Mesenchymal stem cell (in vitro differentiated cells and primary cell): ENCODE results near the gene ATP2B3.

Experiments
- DNase-seq: peaks from one replicate; pipeline ENCODE4 v3.0.0-alpha.2; 2013
- H2AFZ ChIP-seq: one replicate; pipeline ENCODE4 v1.6.1; 2013; ENCODE audit warnings: low read depth, mild to moderate bottlenecking, control low read depth, inconsistent platforms, low read length, moderate library complexity
- H2AK5ac ChIP-seq: 2 replicates; pipeline ENCODE4 v1.6.1; 2013; ENCODE audit warnings: low read length, moderate library complexity, mild to moderate bottlenecking, inconsistent platforms; ENCODE audit not compliant: severe bottlenecking
- H2BK120ac ChIP-seq: one replicate; pipeline ENCODE4 v1.6.1; 2013; ENCODE audit warnings: low read depth, mild to moderate bottlenecking, inconsistent platforms, low read length, moderate library complexity
- H2BK12ac ChIP-seq, 2 experiments: one replicate each; pipeline ENCODE4 v1.6.1; 2013; ENCODE audit warnings: inconsistent platforms in 2 of 2, low read length in 2 of 2, mild to moderate bottlenecking in 2 of 2, moderate library complexity in 2 of 2, control low read depth in 1 of 2
- H2BK15ac ChIP-seq: one replicate; pipeline ENCODE4 v1.6.1; 2013; ENCODE audit warnings: mild to moderate bottlenecking, low read depth, inconsistent platforms; ENCODE audit not compliant: poor library complexity, severe bottlenecking
- H2BK5ac ChIP-seq: 2 replicates; pipeline ENCODE4 v1.6.1; 2013; ENCODE audit warnings: low read depth, mild to moderate bottlenecking, low read length, control low read depth, inconsistent platforms; ENCODE audit not compliant: poor library complexity, severe bottlenecking
- H3K14ac ChIP-seq, 2 experiments: one replicate each; pipeline ENCODE4 v1.6.1; 2013; ENCODE audit warnings: inconsistent platforms in 2 of 2, low read length in 2 of 2, control low read depth in 1 of 2, mild to moderate bottlenecking in 1 of 2, moderate library complexity in 1 of 2
- H3K18ac ChIP-seq, 2 experiments: one replicate each; pipeline ENCODE4 v1.6.1; 2013; ENCODE audit warnings: inconsistent platforms in 2 of 2, low read length in 2 of 2, control low read depth in 1 of 2, low read depth in 1 of 2, mild to moderate bottlenecking in 1 of 2
- H3K23ac ChIP-seq, 2 experiments: one replicate each; pipeline ENCODE4 v1.6.1; 2013; ENCODE audit warnings: inconsistent platforms in 2 of 2, low read length in 2 of 2, mild to moderate bottlenecking in 2 of 2, moderate library complexity in 2 of 2, control low read depth in 1 of 2
- H3K27ac ChIP-seq: 2 replicates; pipeline ENCODE4 v1.5.1; 2013; ENCODE audit warnings: mild to moderate bottlenecking, moderate library complexity, low read length, control low read depth, inconsistent platforms; ENCODE audit not compliant: poor library complexity, severe bottlenecking
- H3K27me3 ChIP-seq, 2 experiments: 2 replicates each; pipeline versions ENCODE4 v1.6.1 to v1.7.0; 2013; ENCODE audit warnings: low read length in 2 of 2, mild to moderate bottlenecking in 2 of 2, moderate library complexity in 2 of 2, control low read depth in 1 of 2, inconsistent platforms in 1 of 2; ENCODE audit not compliant: control insufficient read depth in 1 of 2, insufficient read depth in 1 of 2
- H3K36me3 ChIP-seq, 2 experiments: 2 replicates each; pipeline versions ENCODE4 v1.6.1 to v1.7.0; 2013; ENCODE audit warnings: low read length in 2 of 2, control low read depth in 1 of 2, inconsistent platforms in 1 of 2, low read depth in 1 of 2, mild to moderate bottlenecking in 1 of 2; ENCODE audit not compliant: insufficient read depth in 2 of 2, control insufficient read depth in 1 of 2
- H3K4ac ChIP-seq, 2 experiments: one replicate each; pipeline ENCODE4 v1.6.1; 2013; ENCODE audit warnings: inconsistent platforms in 2 of 2, low read length in 2 of 2, mild to moderate bottlenecking in 2 of 2, moderate library complexity in 2 of 2, control low read depth in 1 of 2, low read depth in 1 of 2
- H3K4me1 ChIP-seq: 2 replicates; pipeline ENCODE4 v1.6.1; 2013; ENCODE audit warnings: low read depth, low read length, control low read depth; ENCODE audit not compliant: control insufficient read depth, insufficient read depth
- H3K4me2 ChIP-seq: 2 replicates; pipeline ENCODE4 v1.6.1; 2013; ENCODE audit warnings: low read length, mild to moderate bottlenecking, inconsistent platforms; ENCODE audit not compliant: poor library complexity, severe bottlenecking
- H3K4me3 ChIP-seq, 2 experiments: 2 replicates each; pipeline versions ENCODE4 v1.5.1 to v1.7.0; 2013; ENCODE audit warnings: low read length in 2 of 2, mild to moderate bottlenecking in 2 of 2, control low read depth in 1 of 2, low read depth in 1 of 2; ENCODE audit not compliant: insufficient read depth in 1 of 2
- H3K79me1 ChIP-seq: replicated peaks from 2 replicates; pipeline ENCODE4 v1.6.1; 2013; ENCODE audit warnings: mild to moderate bottlenecking, control low read depth, low read length, inconsistent platforms; ENCODE audit not compliant: poor library complexity, severe bottlenecking
- H3K9ac ChIP-seq: 2 replicates; pipeline ENCODE4 v1.7.0; 2013; ENCODE audit warnings: mild to moderate bottlenecking, low read length, moderate library complexity
- H3K9me3 ChIP-seq: 2 replicates; pipeline ENCODE4 v1.7.0; 2013; ENCODE audit warnings: mild to moderate bottlenecking, low read length; ENCODE audit not compliant: control insufficient read depth
- H4K8ac ChIP-seq: one replicate; pipeline ENCODE4 v1.6.1; 2013; ENCODE audit warnings: inconsistent platforms, mild to moderate bottlenecking, low read length, moderate library complexity
- H4K91ac ChIP-seq: one replicate; pipeline ENCODE4 v1.6.1; 2013; ENCODE audit warnings: mild to moderate bottlenecking, low read length, inconsistent platforms
- WGBS: methylation state at CpG from one replicate; pipeline ENCODE4 v1.1.7; 2013; ENCODE audit warnings: mixed read lengths; 5-methylcytosine and 5-hydroxymethylcytosine counted together

The ATP2B3 gene

GRCh38 chrX:153599192-153600031 is 82.0 kb downstream of the ATP2B3 start:
- H3K4me3 ChIP-seq = peak overlapping the region; percentile 65 to 80
- H3K27ac ChIP-seq = no peak overlapping the region
- H2BK120ac ChIP-seq = no peak overlapping the region
- H2BK5ac ChIP-seq = peak overlapping the region; percentile 31
- peak overlapping the region; percentile 54 for H4K8ac ChIP-seq
- H2AFZ ChIP-seq = no peak overlapping the region
- no peak overlapping the region for H2BK12ac ChIP-seq
- H3K4me2 ChIP-seq = peak overlapping the region; percentile 72
- no peak overlapping the region for H4K91ac ChIP-seq
- WGBS = under 1% methylated on average over 42 of the region's 79 CpGs
- H3K4ac ChIP-seq = peak overlapping the region in 1 of 2 experiments; percentile 41
- H2AK5ac ChIP-seq = no peak overlapping the region
- peaks cover 3 to 13% of the 10 kb centered on the region in 2 experiments for H3K36me3 ChIP-seq
- H3K79me1 ChIP-seq = peaks cover 10% of the 10 kb centered on the region
- peak; percentile 82 for DNase-seq
- H3K9ac ChIP-seq = peak overlapping the region; percentile 81
- peaks cover 2% of the 10 kb centered on the region for H3K9me3 ChIP-seq
- peaks cover 0 to 32% of the 10 kb centered on the region in 2 experiments for H3K27me3 ChIP-seq
- H3K18ac ChIP-seq = peak overlapping the region; percentile 40 to 54
- H3K14ac ChIP-seq = peak overlapping the region in 1 of 2 experiments; percentile 55
- H3K23ac ChIP-seq = peak overlapping the region in 1 of 2 experiments; percentile 80
- no peak overlapping the region for H2BK15ac ChIP-seq
- H3K4me1 ChIP-seq = peaks cover 12% of the 10 kb centered on the region

GRCh38 chrX:153600032-153600373 is 82.6 kb downstream of the ATP2B3 start:
- Histone ChIP-seq H3K79me1 (peaks cover 9% of the 10 kb centered on the region), H2AK5ac (no peak overlapping the region), H3K4me1 (peaks cover 12% of the 10 kb centered on the region), H3K23ac (no peak overlapping the region), H2BK5ac (no peak overlapping the region), H3K14ac (no peak overlapping the region), H3K4me2 (peak overlapping the region; percentile 72), H3K18ac (no peak overlapping the region), H2BK120ac (no peak overlapping the region), H3K27ac (no peak overlapping the region), H3K4me3 (peak overlapping the region in 1 of 2 experiments; percentile 80), H4K91ac (no peak overlapping the region), H4K8ac (no peak overlapping the region), H3K9me3 (peaks cover 2% of the 10 kb centered on the region), H3K27me3 (peaks cover 0 to 33% of the 10 kb centered on the region in 2 experiments), H2BK15ac (no peak overlapping the region), H2BK12ac (no peak overlapping the region), H3K9ac (peak overlapping the region; percentile 81), H3K36me3 (peaks cover 0 to 9% of the 10 kb centered on the region in 2 experiments), H2AFZ (no peak overlapping the region), H3K4ac (no peak overlapping the region)
- DNase-seq = peak; percentile 9
- 3% methylated on average over 2 of the region's 2 CpGs for WGBS

- peaks cover 0 to 1% of the 10 kb centered on the region in 2 experiments for H3K36me3 ChIP-seq
- no peak overlapping the region for H2AK5ac ChIP-seq
- H3K27ac ChIP-seq = no peak overlapping the region
- no peak overlapping the region for H3K4me2 ChIP-seq
- peaks cover 2% of the 10 kb centered on the region for H3K79me1 ChIP-seq
- no peak overlapping the region for H2BK15ac ChIP-seq
- no peak overlapping the region for H2BK120ac ChIP-seq
- H3K18ac ChIP-seq = no peak overlapping the region
- no peak overlapping the region for H2AFZ ChIP-seq
- H3K23ac ChIP-seq = no peak overlapping the region
- WGBS = 98% methylated on average over 7 of the region's 7 CpGs
- no peak overlapping the region for H3K4ac ChIP-seq
- H4K8ac ChIP-seq = no peak overlapping the region
- H3K27me3 ChIP-seq = peaks cover 0 to 39% of the 10 kb centered on the region in 2 experiments
- H3K4me1 ChIP-seq = peaks cover 8% of the 10 kb centered on the region
- H3K14ac ChIP-seq = no peak overlapping the region
- peaks cover 2% of the 10 kb centered on the region for H3K9me3 ChIP-seq
- H4K91ac ChIP-seq = no peak overlapping the region
- H3K4me3 ChIP-seq = no peak overlapping the region
- no peak overlapping the region for H2BK12ac ChIP-seq
- no peak for DNase-seq
- H2BK5ac ChIP-seq = no peak overlapping the region
- H3K9ac ChIP-seq = no peak overlapping the region
Observed at GRCh38 chrX:153600921-153601320, 83.5 kb downstream of the ATP2B3 start.

DNA sequence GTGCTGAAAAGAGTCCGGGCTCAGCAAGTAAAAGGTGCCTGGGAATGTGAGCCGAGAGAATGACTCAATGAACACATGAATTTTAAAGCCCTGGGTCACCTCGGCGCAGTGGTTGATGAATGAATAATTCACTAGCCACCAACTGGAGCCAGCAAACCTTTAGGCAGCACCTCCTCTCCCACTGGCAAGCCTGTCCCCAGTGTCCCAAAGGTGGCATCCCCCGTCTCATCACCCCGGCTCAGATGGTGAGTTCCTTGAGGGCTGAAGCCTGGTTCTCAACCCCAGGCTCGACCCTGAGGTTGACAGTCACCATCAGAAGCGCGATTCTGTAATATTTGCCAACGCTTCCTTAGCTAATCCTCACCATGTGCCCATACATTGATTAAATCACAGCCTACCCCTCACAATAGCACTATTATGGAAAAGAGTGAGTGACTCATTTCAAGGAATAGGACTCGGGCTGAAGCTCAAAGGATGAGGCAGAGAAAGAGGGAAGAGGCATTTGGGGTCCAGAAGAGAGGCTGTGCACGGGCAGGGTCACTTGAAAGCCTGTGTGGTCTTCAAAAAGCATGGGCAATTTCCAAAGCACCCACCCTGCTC is 84.2 kb downstream of the ATP2B3 start:
- Histone ChIP-seq H3K27me3 (peaks cover 0 to 43% of the 10 kb centered on the region in 2 experiments), H3K14ac (no peak overlapping the region), H3K9ac (no peak overlapping the region), H2BK12ac (no peak overlapping the region), H4K91ac (no peak overlapping the region), H3K36me3 (no peaks in the 10 kb centered on the region), H2BK15ac (no peak overlapping the region), H3K27ac (no peak overlapping the region), H2AFZ (no peak overlapping the region), H3K23ac (no peak overlapping the region), H2BK5ac (no peak overlapping the region), H3K4me1 (peaks cover 8% of the 10 kb centered on the region), H3K4me3 (no peak overlapping the region), H3K4me2 (no peak overlapping the region), H3K9me3 (peaks cover 2% of the 10 kb centered on the region), H2BK120ac (no peak overlapping the region), H3K79me1 (peaks cover 2% of the 10 kb centered on the region), H3K18ac (no peak overlapping the region), H3K4ac (no peak overlapping the region), H4K8ac (no peak overlapping the region), H2AK5ac (no peak overlapping the region)
- DNase-seq = no peak
- 97% methylated on average over 7 of the region's 12 CpGs for WGBS
